GM19193 (cell line): Measurements from ENCODE around the gene ACOX3.

ENCODE experiments used
- POLR2A ChIP-seq: IDR thresholded peaks from 4 replicates; pipeline ENCODE4 v1.6.1; 2011; ENCODE audit not compliant: insufficient read depth, insufficient read length; ENCODE audit errors: extremely low read depth

ACOX3 gene

GRCh38 chr4:8442596-8443358 lies 2.3 kb upstream of the ACOX3 start:
- no peak for TF ChIP-seq POLR2A

- TF ChIP-seq POLR2A = no peak
These were observed 1.1 kb upstream of the ACOX3 start for GRCh38 chr4:8441499-8442091.

GRCh38 chr4:8439914-8440491 lies 520 bp downstream of the ACOX3 start:
- no peak for TF ChIP-seq POLR2A

- no peak for TF ChIP-seq POLR2A
These were observed 1.4 kb downstream of the ACOX3 start for GRCh38 chr4:8439168-8439567.

- no peak for TF ChIP-seq POLR2A
These were observed 1.8 kb downstream of the ACOX3 start for GRCh38 chr4:8438743-8439142.

- TF ChIP-seq POLR2A = no peak
These were observed 3.2 kb downstream of the ACOX3 start for GRCh38 chr4:8437281-8437680.

- peak; percentile 47 for TF ChIP-seq POLR2A
These were observed 4.8 kb downstream of the ACOX3 start for GRCh38 chr4:8435656-8436121.

- no peak for TF ChIP-seq POLR2A
These were observed 6.1 kb downstream of the ACOX3 start for GRCh38 chr4:8434251-8435073.

- no peak for TF ChIP-seq POLR2A
These were observed 7.4 kb downstream of the ACOX3 start for GRCh38 chr4:8433136-8433535.

- no peak for TF ChIP-seq POLR2A
These were observed 9.0 kb downstream of the ACOX3 start for GRCh38 chr4:8431553-8431952.

GRCh38 chr4:8428288-8429097 lies 12.0 kb downstream of the ACOX3 start:
- peak; percentile 81 for TF ChIP-seq POLR2A

- TF ChIP-seq POLR2A = no peak
These were observed 12.7 kb downstream of the ACOX3 start for GRCh38 chr4:8427761-8428287.

GRCh38 chr4:8427262-8427661 lies 13.3 kb downstream of the ACOX3 start:
- TF ChIP-seq POLR2A = no peak

GRCh38 chr4:8422786-8423185 lies 17.7 kb downstream of the ACOX3 start:
- no peak for TF ChIP-seq POLR2A

GRCh38 chr4:8422327-8422726 lies 18.2 kb downstream of the ACOX3 start:
- TF ChIP-seq POLR2A = no peak
